Measurements from ENCODE around the gene GPT2.

Gene GPT2

DNA sequence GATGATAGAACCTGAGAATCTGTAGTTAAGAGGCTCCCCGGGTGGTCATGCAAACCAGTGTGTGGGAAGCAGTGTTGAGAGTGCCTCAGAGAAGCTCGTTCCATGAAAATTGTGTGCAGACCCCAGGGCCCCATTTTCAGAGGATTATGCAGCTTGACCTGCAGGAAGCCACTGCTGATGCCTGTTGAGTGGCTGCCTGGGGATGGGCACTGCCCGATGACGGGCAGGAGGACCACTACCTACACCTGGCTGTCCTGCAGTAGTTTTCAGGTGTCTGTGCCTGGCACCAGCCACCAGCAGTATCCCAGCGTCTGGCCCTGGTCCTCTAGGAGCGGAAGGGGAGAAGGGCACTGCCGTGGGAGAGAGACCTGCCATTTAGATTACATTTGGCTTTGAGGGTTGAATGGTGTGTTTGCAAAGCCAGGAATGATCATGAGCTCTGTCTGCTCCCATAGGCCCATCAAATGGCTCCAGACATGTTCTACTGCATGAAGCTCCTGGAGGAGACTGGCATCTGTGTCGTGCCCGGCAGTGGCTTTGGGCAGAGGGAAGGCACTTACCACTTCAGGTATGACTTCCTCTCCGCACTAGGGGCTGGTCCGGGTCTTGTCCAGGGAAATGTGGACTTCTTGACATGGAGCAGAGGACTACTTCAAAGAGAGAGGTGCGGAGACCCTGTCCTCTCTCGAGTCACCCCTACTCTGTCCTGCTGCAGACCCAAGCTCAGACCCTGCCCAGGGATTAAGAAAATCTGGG is 42.5 kb downstream of the GPT2 start:
- no peak overlapping the region for H3K27ac ChIP-seq (ENCODE audit: low read depth, low read length)
- no peaks in the 10 kb centered on the region for H3K27me3 ChIP-seq (ENCODE audit: control insufficient read depth, low read length)
- peaks cover 10% of the 10 kb centered on the region for H3K4me1 ChIP-seq (ENCODE audit: control insufficient read depth, low read length)
- peaks cover 64% of the 10 kb centered on the region for H3K36me3 ChIP-seq (ENCODE audit: control insufficient read depth, low read length)
- no peak overlapping the region for H3K4me3 ChIP-seq (ENCODE audit: low read length)
- no peaks in the 10 kb centered on the region for H3K79me2 ChIP-seq (ENCODE audit: control insufficient read depth, low read length)
- TF ChIP-seq EZH2phosphoT487 (IDR thresholded peaks at IDR 0.05; ENCODE audit: borderline replicate concordance, low read length) = no peak
- TF ChIP-seq, protein P1, sequence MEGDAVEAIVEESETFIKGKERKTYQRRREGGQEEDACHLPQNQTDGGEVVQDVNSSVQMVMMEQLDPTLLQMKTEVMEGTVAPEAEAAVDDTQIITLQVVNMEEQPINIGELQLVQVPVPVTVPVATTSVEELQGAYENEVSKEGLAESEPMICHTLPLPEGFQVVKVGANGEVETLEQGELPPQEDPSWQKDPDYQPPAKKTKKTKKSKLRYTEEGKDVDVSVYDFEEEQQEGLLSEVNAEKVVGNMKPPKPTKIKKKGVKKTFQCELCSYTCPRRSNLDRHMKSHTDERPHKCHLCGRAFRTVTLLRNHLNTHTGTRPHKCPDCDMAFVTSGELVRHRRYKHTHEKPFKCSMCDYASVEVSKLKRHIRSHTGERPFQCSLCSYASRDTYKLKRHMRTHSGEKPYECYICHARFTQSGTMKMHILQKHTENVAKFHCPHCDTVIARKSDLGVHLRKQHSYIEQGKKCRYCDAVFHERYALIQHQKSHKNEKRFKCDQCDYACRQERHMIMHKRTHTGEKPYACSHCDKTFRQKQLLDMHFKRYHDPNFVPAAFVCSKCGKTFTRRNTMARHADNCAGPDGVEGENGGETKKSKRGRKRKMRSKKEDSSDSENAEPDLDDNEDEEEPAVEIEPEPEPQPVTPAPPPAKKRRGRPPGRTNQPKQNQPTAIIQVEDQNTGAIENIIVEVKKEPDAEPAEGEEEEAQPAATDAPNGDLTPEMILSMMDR (IDR thresholded peaks at IDR 0.05; ENCODE audit: low read depth, low read length, poor library complexity, severe bottlenecking) = no peak
- no peaks in the 10 kb centered on the region for H3K9me3 ChIP-seq (ENCODE audit: control insufficient read depth, insufficient read depth, low read length)
- H4K20me1 ChIP-seq (ENCODE audit: control insufficient read depth, insufficient read depth, low read depth, low read length) = no peaks in the 10 kb centered on the region
- H3K9me2 ChIP-seq (replicated peaks; ENCODE audit: control insufficient read depth, low read length) = no peaks in the 10 kb centered on the region
- 0 out of 2 replicates have a peak, but pooled peaks cover 11% of the 10 kb centered on the region for H3F3A ChIP-seq (ENCODE audit: control insufficient read depth, insufficient read depth)
- no peak overlapping the region for H3K4me2 ChIP-seq (ENCODE audit: low read length)

GRCh38 chr16:46927273-46927672 is 43.1 kb downstream of the GPT2 start:
- Histone ChIP-seq H3K79me2 (ENCODE audit: control insufficient read depth, low read length) (no peaks in the 10 kb centered on the region), H3K9me3 (ENCODE audit: control insufficient read depth, insufficient read depth, low read length) (no peaks in the 10 kb centered on the region), H3K36me3 (ENCODE audit: control insufficient read depth, low read length) (peaks cover 58% of the 10 kb centered on the region), H4K20me1 (ENCODE audit: control insufficient read depth, insufficient read depth, low read depth, low read length) (no peaks in the 10 kb centered on the region), H3K27me3 (ENCODE audit: control insufficient read depth, low read length) (no peaks in the 10 kb centered on the region), H3K4me1 (ENCODE audit: control insufficient read depth, low read length) (peaks cover 15% of the 10 kb centered on the region), H3K9me2 (replicated peaks; ENCODE audit: control insufficient read depth, low read length) (no peaks in the 10 kb centered on the region), H3K4me3 (ENCODE audit: low read length) (no peak overlapping the region), H3K27ac (ENCODE audit: low read depth, low read length) (no peak overlapping the region), H3F3A (ENCODE audit: control insufficient read depth, insufficient read depth) (0 out of 2 replicates have a peak, but pooled peaks cover 11% of the 10 kb centered on the region), H3K4me2 (ENCODE audit: low read length) (no peak overlapping the region)
- TF ChIP-seq, protein P1 (IDR thresholded peaks at IDR 0.05; ENCODE audit: low read depth, low read length, poor library complexity, severe bottlenecking) = no peak
- TF ChIP-seq EZH2phosphoT487 (IDR thresholded peaks at IDR 0.05; ENCODE audit: borderline replicate concordance, low read length) = no peak

GRCh38 chr16:46928811-46929210 is 44.6 kb downstream of the GPT2 start:
- Histone ChIP-seq H3K4me1 (ENCODE audit: control insufficient read depth, low read length) (peaks cover 30% of the 10 kb centered on the region), H3K36me3 (ENCODE audit: control insufficient read depth, low read length) (peaks cover 43% of the 10 kb centered on the region), H3K79me2 (ENCODE audit: control insufficient read depth, low read length) (no peaks in the 10 kb centered on the region), H3F3A (ENCODE audit: control insufficient read depth, insufficient read depth) (peaks cover 11% of the 10 kb centered on the region; the same call in 1 of the 2 replicates), H3K9me3 (ENCODE audit: control insufficient read depth, insufficient read depth, low read length) (no peaks in the 10 kb centered on the region), H3K27me3 (ENCODE audit: control insufficient read depth, low read length) (no peaks in the 10 kb centered on the region), H4K20me1 (ENCODE audit: control insufficient read depth, insufficient read depth, low read depth, low read length) (no peaks in the 10 kb centered on the region), H3K4me2 (ENCODE audit: low read length) (no peak overlapping the region), H3K9me2 (replicated peaks; ENCODE audit: control insufficient read depth, low read length) (no peaks in the 10 kb centered on the region), H3K4me3 (ENCODE audit: low read length) (no peak overlapping the region), H3K27ac (ENCODE audit: low read depth, low read length) (no peak overlapping the region)
- TF ChIP-seq, protein P1 (IDR thresholded peaks at IDR 0.05; ENCODE audit: low read depth, low read length, poor library complexity, severe bottlenecking) = no peak
- TF ChIP-seq EZH2phosphoT487 (IDR thresholded peaks at IDR 0.05; ENCODE audit: borderline replicate concordance, low read length) = no peak

Measured in DOHH2 (cell line).